Hepatocyte (in vitro differentiated cells): ENCODE data around the gene JAM2.

Experiments
- CTCF ChIP-seq: fragments of 200-600 bp; sonication (generic); IDR thresholded peaks from 2 replicates; pipeline ENCODE4 v1.5.1; 2016; ENCODE audit warnings: antibody characterized with exemption, mild to moderate bottlenecking; ENCODE audit not compliant: poor library complexity
- EZH2 ChIP-seq: fragments of 200-600 bp; sonication (generic); IDR thresholded peaks from 2 replicates; pipeline ENCODE4 v1.6.1; 2016; ENCODE audit warnings: antibody characterized with exemption, mild to moderate bottlenecking, borderline replicate concordance
- EZH2phosphoT487 ChIP-seq: fragments of 200-600 bp; sonication (generic); IDR thresholded peaks from one replicate; pipeline ENCODE4 v1.6.1; 2018; ENCODE audit warnings: antibody characterized with exemption, mild to moderate bottlenecking, low read depth, moderate library complexity; ENCODE audit not compliant: unreplicated experiment, severe bottlenecking

GRCh38 chr21:25615880-25616279 is 23.2 kb upstream of the JAM2 start:
- TF ChIP-seq CTCF = no peak
- no peak for TF ChIP-seq EZH2phosphoT487
- TF ChIP-seq EZH2 = no peak
